Stimulated activated naive B cell treated with anti-CD40 and anti-IgM and Interleukin-4, amounts not matched to agents 10 μg/mL and 1 μg/mL and 100 μg/mL, for 72 hours (primary cell): ENCODE data around the gene APOL3.
"Not testable (repeated sequence)": the region's sequence is repeated elsewhere in the genome, so short reads cannot be mapped to it uniquely, and the experiment has no call there.

Source experiments
- ATAC-seq, 2 donors: fragments of 150-1000 bp; cut with Tn5 transposase; replicated peaks; 2 replicates each; pipeline ENCODE4 v1.10.0; 2021; ENCODE audit warnings: moderate library complexity in 1 of 2
- DNase-seq: peaks from one replicate; pipeline ENCODE4 v3.0.0; 2021
- H3K27ac Mint-ChIP-seq: one replicate; pipeline ENCODE4 v1.8.0; 2022; ENCODE audit warnings: mild to moderate bottlenecking, mixed read lengths
- H3K27me3 Mint-ChIP-seq, 2 donors: one replicate each; pipeline ENCODE4 v1.8.0; 2022; ENCODE audit warnings: mixed read lengths in 2 of 2
- H3K36me3 Mint-ChIP-seq, 2 donors: one replicate each; pipeline ENCODE4 v1.8.0; 2022; ENCODE audit warnings: mixed read lengths in 2 of 2, mild to moderate bottlenecking in 1 of 2
- H3K4me1 Mint-ChIP-seq, 2 donors: one replicate each; pipeline ENCODE4 v1.8.0; 2022; ENCODE audit warnings: mixed read lengths in 2 of 2, mild to moderate bottlenecking in 1 of 2
- H3K4me3 Mint-ChIP-seq, 2 donors: one replicate each; pipeline ENCODE4 v1.8.0; 2022; ENCODE audit warnings: mild to moderate bottlenecking in 2 of 2, mixed read lengths in 2 of 2, moderate library complexity in 1 of 2
- H3K9me3 Mint-ChIP-seq, 2 donors: one replicate each; pipeline ENCODE4 v1.8.0; 2022; ENCODE audit warnings: mixed read lengths in 2 of 2, mild to moderate bottlenecking in 1 of 2

Gene APOL3

GRCh38 chr22:36161793-36162126 lies 1.2 kb upstream of the APOL3 start:
- DNase-seq, H3K9me3 Mint-ChIP-seq, H3K27me3 Mint-ChIP-seq, ATAC-seq, H3K36me3 Mint-ChIP-seq: not testable (repeated sequence)
- Mint-ChIP-seq H3K27ac (peak overlapping the region; percentile 96), H3K4me3 (peak overlapping the region; percentile 29 to 61), H3K4me1 (peaks cover 69 to 83% of the 10 kb centered on the region in 2 donors)

- Mint-ChIP-seq H3K27me3 (no peaks in the 10 kb centered on the region), H3K4me1 (peaks cover 68 to 77% of the 10 kb centered on the region in 2 donors), H3K27ac (peak overlapping the region; percentile 99), H3K9me3 (peaks cover 2 to 7% of the 10 kb centered on the region in 2 donors), H3K4me3 (peak overlapping the region; percentile 91 to 97), H3K36me3 (peaks cover 10 to 13% of the 10 kb centered on the region in 2 donors)
- ATAC-seq (peak; percentile 69 to 74), DNase-seq (peak; percentile 33)
Observed at GRCh38 chr22:36156515-36157419, 3.8 kb downstream of the APOL3 start.

GRCh38 chr22:36156119-36156514 lies 4.4 kb downstream of the APOL3 start:
- Mint-ChIP-seq H3K4me3 (peak overlapping the region; percentile 91 to 97), H3K27ac (peak overlapping the region; percentile 99), H3K36me3 (peaks cover 11 to 17% of the 10 kb centered on the region in 2 donors), H3K4me1 (peaks cover 62 to 77% of the 10 kb centered on the region in 2 donors), H3K9me3 (peaks cover 2 to 8% of the 10 kb centered on the region in 2 donors), H3K27me3 (no peaks in the 10 kb centered on the region)
- DNase-seq (no peak), ATAC-seq (no peak)

- H3K4me1 Mint-ChIP-seq = peaks cover 58 to 73% of the 10 kb centered on the region in 2 donors
- H3K27me3 Mint-ChIP-seq = no peaks in the 10 kb centered on the region
- ATAC-seq (no peak), DNase-seq (no peak)
- H3K4me3 Mint-ChIP-seq = peak overlapping the region in 1 of 2 donors; percentile 21
- H3K27ac Mint-ChIP-seq = peak overlapping the region; percentile 22
- peaks cover 2 to 8% of the 10 kb centered on the region in 2 donors for H3K9me3 Mint-ChIP-seq
- peaks cover 11 to 17% of the 10 kb centered on the region in 2 donors for H3K36me3 Mint-ChIP-seq
Observed at GRCh38 chr22:36155702-36156101, 4.9 kb downstream of the APOL3 start.

GRCh38 chr22:36154423-36154945 lies 6.1 kb downstream of the APOL3 start:
- Mint-ChIP-seq H3K4me3 (no peak overlapping the region), H3K4me1 (peaks cover 47 to 61% of the 10 kb centered on the region in 2 donors), H3K27me3 (no peaks in the 10 kb centered on the region), H3K9me3 (peaks cover 2 to 8% of the 10 kb centered on the region in 2 donors), H3K27ac (peak overlapping the region; percentile 20), H3K36me3 (peaks cover 14 to 17% of the 10 kb centered on the region in 2 donors)
- DNase-seq = no peak
- ATAC-seq = no peak

- DNase-seq = no peak
- H3K36me3 Mint-ChIP-seq = peaks cover 14 to 17% of the 10 kb centered on the region in 2 donors
- no peak for ATAC-seq
Observed at GRCh38 chr22:36153501-36154422, 6.8 kb downstream of the APOL3 start.

GRCh38 chr22:36152821-36153220 lies 7.7 kb downstream of the APOL3 start:
- H3K27ac Mint-ChIP-seq, H3K27me3 Mint-ChIP-seq, DNase-seq, ATAC-seq, H3K9me3 Mint-ChIP-seq, H3K4me3 Mint-ChIP-seq: not testable (repeated sequence)
- H3K36me3 Mint-ChIP-seq = peaks cover 20 to 24% of the 10 kb centered on the region in 2 donors
- peaks cover 37 to 53% of the 10 kb centered on the region in 2 donors for H3K4me1 Mint-ChIP-seq

More at GRCh38 chr22:36153501-36154422, 6.8 kb downstream of the APOL3 start:
- Mint-ChIP-seq H3K4me3 (no peak overlapping the region), H3K9me3 (peaks cover 2 to 8% of the 10 kb centered on the region in 2 donors), H3K27me3 (no peaks in the 10 kb centered on the region), H3K4me1 (peaks cover 40 to 54% of the 10 kb centered on the region in 2 donors), H3K27ac (peak overlapping the region; percentile 32)

- no peak overlapping the region for H3K4me3 Mint-ChIP-seq
- H3K27me3 Mint-ChIP-seq = no peaks in the 10 kb centered on the region
- ATAC-seq (no peak), DNase-seq (no peak)
- H3K4me1 Mint-ChIP-seq = peaks cover 37 to 46% of the 10 kb centered on the region in 2 donors
- peaks cover 21 to 24% of the 10 kb centered on the region in 2 donors for H3K36me3 Mint-ChIP-seq
- peaks cover 2 to 8% of the 10 kb centered on the region in 2 donors for H3K9me3 Mint-ChIP-seq
- H3K27ac Mint-ChIP-seq = no peak overlapping the region
Observed at GRCh38 chr22:36152088-36152487, 8.5 kb downstream of the APOL3 start.

- no peak for DNase-seq
- ATAC-seq = no peak
- peaks cover 27 to 36% of the 10 kb centered on the region in 2 donors for H3K4me1 Mint-ChIP-seq
- no peak overlapping the region for H3K4me3 Mint-ChIP-seq
- H3K9me3 Mint-ChIP-seq = peaks cover 2 to 8% of the 10 kb centered on the region in 2 donors
- no peak overlapping the region for H3K27ac Mint-ChIP-seq
- no peaks in the 10 kb centered on the region for H3K27me3 Mint-ChIP-seq
- peaks cover 18 to 22% of the 10 kb centered on the region in 2 donors for H3K36me3 Mint-ChIP-seq
Observed at GRCh38 chr22:36151006-36151595, 9.5 kb downstream of the APOL3 start.

GRCh38 chr22:36149441-36149840 lies 11.1 kb downstream of the APOL3 start:
- Mint-ChIP-seq H3K9me3 (peaks cover 2 to 8% of the 10 kb centered on the region in 2 donors), H3K4me3 (no peak overlapping the region), H3K4me1 (peaks cover 16 to 20% of the 10 kb centered on the region in 2 donors), H3K27ac (no peak overlapping the region), H3K27me3 (no peaks in the 10 kb centered on the region), H3K36me3 (peaks cover 16 to 21% of the 10 kb centered on the region in 2 donors)
- ATAC-seq (no peak), DNase-seq (no peak)

GRCh38 chr22:36148411-36148810 lies 12.1 kb downstream of the APOL3 start:
- H3K36me3 Mint-ChIP-seq = peaks cover 16 to 25% of the 10 kb centered on the region in 2 donors
- ATAC-seq = no peak
- no peaks in the 10 kb centered on the region for H3K27me3 Mint-ChIP-seq
- no peak overlapping the region for H3K27ac Mint-ChIP-seq
- H3K4me3 Mint-ChIP-seq = no peak overlapping the region
- H3K4me1 Mint-ChIP-seq = peaks cover 13 to 19% of the 10 kb centered on the region in 2 donors
- DNase-seq = no peak
- H3K9me3 Mint-ChIP-seq = peaks cover 2 to 8% of the 10 kb centered on the region in 2 donors

GRCh38 chr22:36147196-36147791 lies 13.3 kb downstream of the APOL3 start:
- Mint-ChIP-seq H3K4me3 (no peak overlapping the region), H3K27ac (no peak overlapping the region), H3K27me3 (no peaks in the 10 kb centered on the region), H3K36me3 (peaks cover 18 to 24% of the 10 kb centered on the region in 2 donors), H3K9me3 (peaks cover 2 to 7% of the 10 kb centered on the region in 2 donors), H3K4me1 (peaks cover 12 to 19% of the 10 kb centered on the region in 2 donors)
- DNase-seq = no peak
- ATAC-seq = no peak

- no peak for DNase-seq
- Mint-ChIP-seq H3K27me3 (no peaks in the 10 kb centered on the region), H3K36me3 (peaks cover 24% of the 10 kb centered on the region in 2 donors), H3K4me3 (no peak overlapping the region), H3K27ac (no peak overlapping the region), H3K4me1 (peaks cover 6 to 8% of the 10 kb centered on the region in 2 donors), H3K9me3 (no peaks in the 10 kb centered on the region)
- no peak for ATAC-seq
Observed at GRCh38 chr22:36145881-36146280, 14.7 kb downstream of the APOL3 start.
